Measurements from ENCODE around the gene GALNT2.

The GALNT2 gene

DNA sequence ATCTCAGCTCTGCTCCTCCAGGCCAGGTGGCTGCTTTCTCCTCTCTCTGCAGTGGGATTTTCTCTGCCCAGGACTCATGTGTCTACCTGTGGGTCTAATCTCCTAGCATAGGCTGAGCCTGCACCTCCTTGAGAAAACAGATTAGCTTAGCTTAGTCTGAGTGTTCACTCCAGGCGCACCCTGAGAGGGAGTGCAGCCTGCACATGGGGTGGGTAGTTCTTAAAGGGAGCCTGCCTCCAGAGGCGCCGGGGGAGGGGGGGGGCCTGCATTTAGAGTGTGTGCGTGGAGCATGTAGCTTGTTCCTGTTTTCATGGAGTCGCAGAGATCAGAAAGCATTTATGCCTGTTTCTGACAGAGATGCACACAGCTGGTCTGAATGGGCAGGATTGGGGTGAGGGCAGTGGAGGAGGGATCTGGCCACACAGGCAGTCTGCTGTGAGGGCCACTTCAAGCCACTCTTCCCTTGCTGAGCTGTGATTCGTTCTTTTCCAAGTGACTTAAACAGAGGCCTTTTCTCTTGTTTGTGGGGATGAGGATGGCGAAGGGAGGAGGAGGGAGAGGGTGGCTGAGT lies 45.2 kb downstream of the GALNT2 start:
- no peak for DNase-seq (ENCODE audit: low read depth in 1 of 2, low spot score in 1 of 2)

GRCh38 chr1:230112782-230113181 lies 45.7 kb downstream of the GALNT2 start:
- no peak for DNase-seq (ENCODE audit: low read depth in 1 of 2, low spot score in 1 of 2)

DNA sequence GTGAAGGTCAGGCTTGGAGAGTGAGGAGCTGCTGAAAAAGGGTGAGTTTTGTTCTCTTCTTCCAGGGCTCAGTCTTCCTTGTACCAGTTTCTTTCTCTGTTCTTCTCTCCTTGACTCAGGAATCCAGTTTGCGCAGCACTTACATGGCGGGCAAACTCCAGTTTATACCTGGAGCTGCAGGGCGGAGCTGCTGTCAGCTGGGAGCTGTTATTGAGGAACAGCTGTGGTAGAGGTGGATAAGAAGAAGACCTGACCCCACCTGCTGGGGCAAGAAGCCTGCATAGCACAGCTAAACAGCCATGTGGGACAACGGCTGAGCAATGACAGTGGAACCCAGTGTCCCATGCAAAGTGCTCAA lies 46.2 kb downstream of the GALNT2 start:
- DNase-seq (ENCODE audit: low read depth in 1 of 2, low spot score in 1 of 2) = no peak

DNA sequence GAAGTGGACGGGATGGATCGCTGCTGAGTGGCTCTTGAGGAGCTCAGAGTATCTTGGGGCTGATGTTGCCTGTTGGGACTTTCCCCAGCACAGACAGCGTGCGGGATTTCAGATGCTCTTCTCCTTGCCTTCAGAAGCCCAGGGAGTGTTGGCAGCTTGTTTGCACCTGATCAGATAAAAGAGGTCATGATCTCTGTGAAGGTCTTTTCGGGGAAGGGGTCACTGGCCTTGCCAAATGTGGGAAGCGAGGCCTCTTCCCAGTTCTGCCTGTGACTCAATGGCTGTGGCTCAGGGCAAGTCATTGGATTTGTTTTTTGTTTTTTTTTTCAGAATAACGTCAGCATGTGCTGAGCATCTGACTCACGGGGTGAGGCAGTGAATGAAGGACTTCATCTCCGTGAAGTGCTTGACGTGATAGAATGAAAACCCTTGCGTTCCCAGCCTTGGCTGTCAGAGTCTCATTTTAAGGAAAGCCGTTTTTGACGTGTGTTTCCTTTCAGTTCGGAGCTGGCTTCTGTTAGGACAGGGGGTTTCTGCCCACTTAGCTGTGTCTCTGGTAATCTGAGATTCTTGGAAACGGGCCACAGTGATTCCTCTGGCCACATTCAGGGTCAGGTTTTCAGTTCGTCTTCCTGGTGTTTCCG lies 46.7 kb downstream of the GALNT2 start:
- no peak for DNase-seq (ENCODE audit: low read depth in 1 of 2, low spot score in 1 of 2)

- no peak for DNase-seq (ENCODE audit: low read depth in 1 of 2, low spot score in 1 of 2)
Measured at GRCh38 chr1:230114237-230114651, 47.2 kb downstream of the GALNT2 start.

DNA sequence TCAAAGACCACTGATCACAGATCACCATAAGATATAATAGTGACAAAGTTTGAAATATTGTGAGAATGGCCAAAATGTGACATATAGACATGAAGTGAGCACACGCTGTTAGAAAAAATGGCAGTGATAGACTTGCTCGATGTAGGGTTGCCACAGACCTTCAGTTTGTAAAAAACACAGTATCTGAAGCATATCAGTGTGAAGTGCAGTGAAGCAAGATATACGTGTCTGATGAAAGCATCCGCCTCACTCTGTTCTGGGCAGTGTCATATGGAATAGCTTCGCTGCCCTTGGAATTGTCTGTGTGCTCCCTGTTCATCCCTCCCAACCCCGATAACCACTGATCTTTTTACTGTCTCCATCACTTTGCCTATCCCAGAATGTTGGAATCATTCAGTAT lies 50.7 kb downstream of the GALNT2 start:
- no peak for DNase-seq (ENCODE audit: low read depth in 1 of 2, low spot score in 1 of 2)

DNA sequence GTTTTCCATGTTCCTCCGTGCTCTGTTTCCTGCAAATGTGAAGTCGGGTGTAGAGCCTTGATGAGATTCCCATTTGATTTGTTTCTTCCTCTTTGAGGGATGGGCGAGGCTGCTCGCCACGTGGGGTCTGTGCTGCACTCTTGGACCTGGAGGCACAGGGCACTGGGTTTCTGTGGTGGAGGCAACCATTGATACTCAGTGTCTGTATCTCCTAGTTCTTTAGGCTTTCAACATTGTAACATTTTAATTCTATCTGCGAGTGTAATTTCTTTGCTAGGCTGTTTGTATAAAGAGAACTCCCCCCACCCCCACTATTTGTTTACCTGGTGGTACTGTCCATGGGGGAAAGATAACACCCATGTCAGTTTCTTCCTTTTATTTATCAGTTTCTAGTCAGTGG lies 52.3 kb downstream of the GALNT2 start:
- DNase-seq (ENCODE audit: low read depth in 1 of 2, low spot score in 1 of 2) = no peak

GRCh38 chr1:230120289-230120920 lies 53.4 kb downstream of the GALNT2 start:
- DNase-seq (ENCODE audit: low read depth in 1 of 2, low spot score in 1 of 2) = no peak

- DNase-seq (ENCODE audit: low read depth in 1 of 2, low spot score in 1 of 2) = no peak
Measured at GRCh38 chr1:230120921-230121381, 53.9 kb downstream of the GALNT2 start.

- no peak for DNase-seq (ENCODE audit: low read depth in 1 of 2, low spot score in 1 of 2)
Measured at GRCh38 chr1:230121950-230122349, 54.9 kb downstream of the GALNT2 start.

GRCh38 chr1:230122366-230123279 lies 55.6 kb downstream of the GALNT2 start:
- DNase-seq (ENCODE audit: low read depth in 1 of 2, low spot score in 1 of 2) = no peak

DNA sequence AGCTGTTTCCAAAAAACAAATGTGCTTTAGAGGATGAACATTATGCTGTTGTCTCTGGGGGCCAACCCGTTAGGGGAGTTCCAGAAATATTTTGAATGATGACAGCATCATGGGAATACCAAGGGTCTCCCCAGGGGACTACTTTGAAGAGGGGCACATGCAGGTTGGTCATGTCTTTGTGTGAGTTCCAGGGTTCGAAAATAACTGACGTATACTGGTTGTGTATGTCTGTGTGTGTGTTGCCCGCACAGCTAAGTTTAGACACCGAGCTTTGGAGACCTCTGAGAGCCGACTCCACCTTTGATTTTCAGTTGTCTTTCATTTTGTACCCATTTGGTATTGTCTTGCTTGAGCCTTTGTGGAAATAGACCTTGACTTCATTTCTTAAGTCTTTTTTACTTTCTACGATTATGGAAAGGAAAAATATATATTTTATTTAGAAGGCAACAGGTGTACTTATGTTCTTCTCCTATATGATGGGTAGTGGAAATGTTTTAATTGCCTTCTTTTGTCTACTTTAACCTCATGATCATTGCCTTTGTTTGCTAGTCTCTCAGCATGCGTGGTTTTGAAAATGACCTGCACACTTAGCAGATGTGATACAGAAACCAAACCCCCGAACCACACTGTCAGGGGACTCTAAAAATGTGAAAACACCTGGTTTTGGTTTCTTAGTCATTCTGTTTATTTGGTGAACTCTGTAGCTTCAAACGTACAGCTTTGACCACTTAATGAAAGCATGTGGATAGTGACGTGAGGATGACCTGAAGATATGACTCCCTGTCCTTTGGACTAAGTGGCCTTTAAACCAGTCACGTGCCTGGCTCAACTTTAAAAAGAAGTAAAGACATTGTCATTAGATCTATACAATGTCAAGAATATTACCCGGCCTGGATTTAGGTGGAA lies 56.5 kb downstream of the GALNT2 start:
- no peak for DNase-seq (ENCODE audit: low read depth in 1 of 2, low spot score in 1 of 2)

DNA sequence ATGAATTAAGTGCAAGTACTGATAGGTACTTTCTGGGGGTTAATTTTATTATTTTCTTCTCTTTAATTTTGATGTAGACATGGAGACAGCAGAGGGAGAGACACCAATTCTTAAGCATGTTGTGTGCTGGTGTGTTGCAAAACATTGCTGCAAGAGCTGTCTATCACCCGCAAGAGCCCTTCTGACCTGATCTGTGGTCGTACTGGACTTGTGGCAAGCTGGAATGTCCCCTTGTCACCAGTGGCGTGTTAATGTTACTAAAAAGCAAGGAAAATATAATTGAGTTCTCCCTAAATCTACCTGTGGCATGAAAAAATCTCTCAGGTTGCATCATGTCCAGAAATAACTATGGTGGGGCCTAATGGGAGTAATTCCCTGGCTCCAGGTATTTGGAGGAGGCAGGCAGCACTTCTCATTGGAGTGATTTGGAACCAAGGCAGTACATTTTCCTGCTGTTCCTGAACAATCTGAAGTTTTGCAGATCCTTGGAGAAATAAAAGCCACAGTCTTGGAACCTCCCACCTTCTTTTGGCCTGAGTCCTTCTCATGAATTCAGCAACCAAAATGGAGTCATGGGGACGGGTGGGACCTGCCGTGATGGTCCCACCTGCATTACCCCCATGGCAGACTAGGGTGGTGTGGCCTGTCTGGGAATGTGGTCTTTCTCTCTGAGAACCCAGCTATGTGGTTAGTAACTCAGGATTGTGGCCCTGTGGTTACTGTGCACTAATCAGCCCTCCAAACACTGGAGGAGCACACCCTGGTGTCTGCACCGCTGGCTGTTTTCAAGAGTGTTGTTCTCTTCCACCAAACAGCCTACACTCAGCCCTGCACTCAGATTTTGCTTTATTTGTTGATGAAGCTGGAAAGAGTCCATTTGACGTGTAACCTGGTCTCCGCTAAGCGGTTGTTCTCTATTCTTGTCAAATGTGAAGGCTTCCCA lies 57.4 kb downstream of the GALNT2 start:
- no peak for DNase-seq (ENCODE audit: low read depth in 1 of 2, low spot score in 1 of 2)

GRCh38 chr1:230125141-230125540 lies 58.1 kb downstream of the GALNT2 start:
- DNase-seq (ENCODE audit: low read depth in 1 of 2, low spot score in 1 of 2) = no peak

DNA sequence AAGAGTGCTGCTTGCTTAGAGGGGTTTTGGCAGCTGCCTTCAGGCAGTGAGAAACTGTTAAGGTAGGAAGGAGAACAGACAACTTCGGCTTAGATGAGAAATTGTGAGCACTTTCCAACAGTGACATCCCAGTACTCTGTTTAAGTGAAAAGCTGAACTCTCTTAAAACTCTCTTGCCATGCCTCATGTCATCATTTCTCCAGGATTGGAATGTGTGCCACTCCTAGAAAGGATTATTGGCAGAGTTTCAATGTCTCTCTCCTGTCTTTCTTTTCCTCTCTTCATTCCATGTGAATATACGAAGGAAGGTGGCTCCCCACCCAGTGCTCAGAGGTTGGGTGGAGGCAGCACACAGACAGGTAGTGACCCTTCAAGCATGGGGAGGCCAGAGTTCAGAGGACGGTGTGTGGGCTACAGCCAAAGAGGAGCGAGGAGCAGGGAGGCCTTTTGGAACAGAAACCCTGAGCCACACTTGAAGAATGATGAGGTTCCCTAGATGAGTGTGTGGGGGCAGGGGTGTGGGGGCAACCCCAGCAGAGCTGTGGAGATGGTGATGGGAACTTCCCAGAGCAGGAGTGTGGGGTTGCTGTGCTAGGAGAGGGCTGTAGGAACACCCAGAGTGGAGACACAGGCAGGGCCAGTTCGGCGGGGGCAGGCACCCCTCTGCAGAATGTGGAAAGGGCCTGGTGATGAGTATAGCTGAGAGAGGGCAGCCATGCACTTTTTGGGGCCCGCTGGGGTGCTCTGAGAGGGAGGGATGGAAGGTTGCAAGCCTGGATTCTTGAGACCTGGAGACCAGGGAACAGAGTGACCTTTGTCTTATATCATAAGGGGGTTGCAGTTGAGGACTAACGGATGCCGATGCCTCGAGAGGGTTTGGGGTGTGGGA lies 58.8 kb downstream of the GALNT2 start:
- no peak for DNase-seq (ENCODE audit: low read depth in 1 of 2, low spot score in 1 of 2)

- DNase-seq (ENCODE audit: low read depth in 1 of 2, low spot score in 1 of 2) = no peak
Measured at GRCh38 chr1:230126529-230127104, 59.6 kb downstream of the GALNT2 start.

DNA sequence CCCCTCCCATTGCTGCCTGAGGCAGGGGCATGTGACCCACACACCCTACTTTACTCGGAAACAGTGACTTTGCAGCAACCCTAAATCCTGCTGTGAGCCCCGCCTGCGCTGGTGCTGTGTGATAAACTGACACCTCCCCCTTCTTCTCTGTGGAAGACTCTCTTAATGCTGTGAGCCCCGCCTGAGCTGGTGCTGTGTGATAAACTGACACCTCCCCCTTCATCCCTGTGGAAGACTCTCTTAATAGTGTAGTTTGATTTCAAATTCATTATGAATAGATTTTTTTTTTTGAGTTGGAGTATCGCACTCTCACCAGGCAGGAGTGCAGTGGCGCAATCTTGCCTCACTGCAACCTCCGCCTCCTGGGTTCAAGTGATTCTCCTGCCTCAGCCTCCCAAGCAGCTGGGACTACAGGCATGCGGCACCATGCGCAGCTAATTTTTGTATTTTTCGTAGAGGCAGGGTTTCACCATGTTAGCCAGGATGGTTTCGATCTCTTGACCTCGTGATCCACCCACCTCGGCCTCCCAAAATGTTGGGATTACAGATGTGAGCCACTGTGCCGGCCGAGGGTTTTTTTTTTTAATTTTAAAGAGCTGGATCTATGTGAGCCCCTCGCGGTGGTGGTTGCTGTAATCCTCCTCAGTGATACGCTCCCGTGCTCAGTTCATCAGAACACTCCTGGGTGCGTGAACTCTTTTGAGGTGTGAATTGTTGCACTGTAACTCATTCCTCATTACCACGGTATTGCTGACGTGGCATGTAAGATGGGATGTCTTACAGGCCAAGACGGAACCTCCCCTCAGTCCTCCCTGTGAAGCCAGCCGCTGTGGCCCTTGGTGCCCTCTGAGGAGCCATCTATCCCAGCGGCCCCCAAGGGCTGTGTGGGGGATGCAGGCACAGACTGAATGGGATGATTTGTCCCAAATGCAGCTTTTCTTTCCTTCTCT lies 60.3 kb downstream of the GALNT2 start:
- no peak for DNase-seq (ENCODE audit: low read depth in 1 of 2, low spot score in 1 of 2)
